Measurements from ENCODE around the gene MOB1B.

The MOB1B gene

DNA sequence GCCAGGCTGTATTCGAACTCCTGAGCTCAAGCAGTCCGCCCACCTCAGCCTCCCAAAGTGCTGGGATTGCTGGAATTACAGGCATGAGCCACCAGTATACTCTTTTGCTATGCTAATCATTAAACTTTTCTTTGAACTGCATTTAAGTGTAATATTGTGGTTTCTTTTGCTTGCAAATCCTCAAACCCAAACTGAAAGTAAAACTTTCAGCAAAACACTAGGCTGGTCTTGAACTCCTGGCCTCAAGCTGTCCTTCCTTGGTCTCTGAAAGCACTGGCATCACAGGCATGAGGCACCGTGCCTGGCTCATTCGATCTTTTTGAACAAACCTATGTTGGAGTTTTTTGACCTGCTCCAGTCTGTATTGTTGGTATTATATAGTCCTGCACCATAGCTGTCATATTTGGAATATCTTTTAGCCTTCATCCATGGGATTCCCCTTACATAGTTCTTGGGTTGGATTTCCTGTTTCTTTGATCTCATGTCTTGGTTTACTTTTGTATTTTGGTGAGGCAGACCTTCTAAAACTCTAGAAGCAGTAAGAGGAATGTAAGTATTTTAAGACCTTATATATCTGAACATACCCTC lies 34.1 kb downstream of the MOB1B start:
- TF ChIP-seq, protein P1, sequence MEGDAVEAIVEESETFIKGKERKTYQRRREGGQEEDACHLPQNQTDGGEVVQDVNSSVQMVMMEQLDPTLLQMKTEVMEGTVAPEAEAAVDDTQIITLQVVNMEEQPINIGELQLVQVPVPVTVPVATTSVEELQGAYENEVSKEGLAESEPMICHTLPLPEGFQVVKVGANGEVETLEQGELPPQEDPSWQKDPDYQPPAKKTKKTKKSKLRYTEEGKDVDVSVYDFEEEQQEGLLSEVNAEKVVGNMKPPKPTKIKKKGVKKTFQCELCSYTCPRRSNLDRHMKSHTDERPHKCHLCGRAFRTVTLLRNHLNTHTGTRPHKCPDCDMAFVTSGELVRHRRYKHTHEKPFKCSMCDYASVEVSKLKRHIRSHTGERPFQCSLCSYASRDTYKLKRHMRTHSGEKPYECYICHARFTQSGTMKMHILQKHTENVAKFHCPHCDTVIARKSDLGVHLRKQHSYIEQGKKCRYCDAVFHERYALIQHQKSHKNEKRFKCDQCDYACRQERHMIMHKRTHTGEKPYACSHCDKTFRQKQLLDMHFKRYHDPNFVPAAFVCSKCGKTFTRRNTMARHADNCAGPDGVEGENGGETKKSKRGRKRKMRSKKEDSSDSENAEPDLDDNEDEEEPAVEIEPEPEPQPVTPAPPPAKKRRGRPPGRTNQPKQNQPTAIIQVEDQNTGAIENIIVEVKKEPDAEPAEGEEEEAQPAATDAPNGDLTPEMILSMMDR (IDR thresholded peaks at IDR 0.05; ENCODE audit: borderline replicate concordance, insufficient read depth, low read depth, low read length) = no peak
- no peak overlapping the region for H3K4me3 ChIP-seq (ENCODE audit: low read depth, low read length)

DNA sequence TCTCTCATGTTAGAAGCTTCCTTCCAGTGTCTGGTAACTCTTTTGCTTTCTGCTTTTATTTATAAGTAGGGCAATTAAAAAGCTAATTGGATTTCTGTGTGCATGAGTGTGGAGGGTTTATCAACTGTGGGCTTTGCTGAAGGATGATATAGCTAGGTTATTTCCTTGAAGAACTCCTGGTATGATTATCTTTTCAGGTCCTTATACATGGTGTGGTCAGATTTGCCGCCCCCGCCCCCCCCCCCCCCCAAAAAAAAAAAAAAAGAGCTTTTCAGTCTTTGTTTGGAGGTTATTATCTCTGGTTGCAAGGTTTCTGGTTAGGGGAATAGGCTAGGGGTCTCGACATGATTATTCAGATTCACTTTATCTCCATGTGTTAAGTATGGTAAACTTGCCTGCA lies 35.9 kb downstream of the MOB1B start:
- H3K4me3 ChIP-seq (ENCODE audit: low read depth, low read length) = no peak overlapping the region
- TF ChIP-seq, protein P1 (IDR thresholded peaks at IDR 0.05; ENCODE audit: borderline replicate concordance, insufficient read depth, low read depth, low read length) = no peak

DNA sequence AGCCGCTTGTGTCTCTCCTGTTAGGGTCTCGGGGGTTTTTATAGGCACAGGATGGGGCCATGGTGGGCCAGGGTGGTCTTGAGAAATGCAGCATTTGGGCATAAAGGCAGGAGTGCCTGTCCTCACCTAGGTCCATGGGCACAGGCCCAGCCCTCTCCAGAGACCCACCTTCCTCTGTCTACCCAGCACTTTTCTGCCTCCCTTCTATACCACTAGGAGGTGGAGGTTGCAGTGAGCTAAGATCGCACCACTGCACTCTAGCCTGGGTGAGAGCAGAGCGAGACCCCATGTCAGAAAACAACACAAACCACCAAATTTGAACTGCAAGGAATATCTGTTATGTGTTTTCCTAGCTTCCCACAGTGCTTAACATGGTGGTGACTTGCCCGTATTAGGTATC lies 38.0 kb downstream of the MOB1B start:
- TF ChIP-seq, protein P1 (IDR thresholded peaks at IDR 0.05; ENCODE audit: borderline replicate concordance, insufficient read depth, low read depth, low read length) = 0 out of 2 replicates have a peak, but pooled peaks have one; percentile 7

DNA sequence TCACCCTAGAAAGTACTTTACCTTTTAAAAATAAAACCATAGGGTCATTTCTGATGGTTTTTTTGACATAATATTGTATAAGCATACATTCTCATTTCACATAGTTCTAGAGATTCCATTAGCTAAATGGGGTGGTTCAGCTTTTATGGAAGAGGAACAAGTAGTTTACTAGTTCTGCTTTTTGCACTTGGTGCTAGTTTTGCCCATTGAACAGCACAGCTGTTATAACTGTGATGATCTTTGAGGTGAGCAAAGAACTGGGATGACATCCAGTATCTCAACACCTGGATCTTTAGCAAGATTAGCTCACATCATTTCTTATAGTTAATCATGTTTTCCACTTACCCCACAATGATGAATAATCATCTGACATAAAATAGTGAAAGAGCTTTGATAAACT lies 40.9 kb downstream of the MOB1B start:
- no peak overlapping the region for H3K4me3 ChIP-seq (ENCODE audit: low read depth, low read length)
- TF ChIP-seq, protein P1 (IDR thresholded peaks at IDR 0.05; ENCODE audit: borderline replicate concordance, insufficient read depth, low read depth, low read length) = no peak

More for the DNA sequence above, 38.0 kb downstream of the MOB1B start:
- H3K4me3 ChIP-seq (ENCODE audit: low read depth, low read length) = no peak overlapping the region

DNA sequence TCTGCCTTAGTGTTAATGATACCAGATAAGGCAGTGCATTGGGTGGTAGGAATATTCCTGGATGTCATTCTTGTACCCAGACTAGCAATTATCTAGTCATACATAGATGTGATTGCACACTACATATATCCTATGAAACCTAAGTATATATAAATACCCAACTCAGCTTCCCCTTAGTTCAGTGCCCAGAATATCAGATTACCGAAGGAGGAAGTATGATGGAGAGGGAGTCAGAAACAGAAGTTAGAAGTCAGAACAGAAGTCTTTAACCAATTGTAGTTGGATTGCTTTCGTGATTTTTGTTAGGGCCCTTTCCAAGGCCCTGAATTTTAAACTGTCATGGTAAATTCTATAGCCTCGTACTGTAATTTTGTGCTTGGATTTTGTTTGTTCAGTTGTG lies 42.9 kb downstream of the MOB1B start:
- TF ChIP-seq, protein P1 (IDR thresholded peaks at IDR 0.05; ENCODE audit: borderline replicate concordance, insufficient read depth, low read depth, low read length) = no peak
- H3K4me3 ChIP-seq (ENCODE audit: low read depth, low read length) = no peak overlapping the region

DNA sequence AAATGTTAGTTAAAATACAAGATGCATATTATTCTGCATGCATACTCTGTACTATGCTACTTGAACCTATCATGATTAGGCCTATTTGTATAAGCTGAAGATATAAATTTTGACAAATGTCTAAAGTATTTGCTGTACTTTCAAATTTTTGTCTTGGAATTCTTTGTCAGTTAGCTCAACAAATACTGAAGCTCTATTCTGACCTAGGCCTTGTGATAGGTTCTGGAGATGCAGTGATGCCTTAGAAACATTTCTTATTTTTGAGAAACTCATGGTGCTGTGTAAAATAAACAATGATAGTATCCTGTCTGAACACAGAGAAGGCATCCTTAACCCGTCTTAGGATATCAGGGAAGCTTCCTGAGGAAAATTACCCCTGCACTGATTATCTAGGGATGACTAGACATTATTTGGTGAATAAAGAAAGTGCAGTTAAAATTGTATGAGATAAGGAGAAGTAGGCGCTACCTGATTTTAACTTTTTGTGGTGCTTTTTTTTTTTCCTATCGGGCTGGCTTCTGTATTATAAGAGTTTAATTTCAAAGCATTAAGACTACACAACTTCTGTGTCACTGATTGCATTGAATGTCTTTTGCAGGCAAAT lies 43.4 kb downstream of the MOB1B start:
- H3K4me3 ChIP-seq (ENCODE audit: low read depth, low read length) = no peak overlapping the region
- TF ChIP-seq, protein P1 (IDR thresholded peaks at IDR 0.05; ENCODE audit: borderline replicate concordance, insufficient read depth, low read depth, low read length) = no peak

DNA sequence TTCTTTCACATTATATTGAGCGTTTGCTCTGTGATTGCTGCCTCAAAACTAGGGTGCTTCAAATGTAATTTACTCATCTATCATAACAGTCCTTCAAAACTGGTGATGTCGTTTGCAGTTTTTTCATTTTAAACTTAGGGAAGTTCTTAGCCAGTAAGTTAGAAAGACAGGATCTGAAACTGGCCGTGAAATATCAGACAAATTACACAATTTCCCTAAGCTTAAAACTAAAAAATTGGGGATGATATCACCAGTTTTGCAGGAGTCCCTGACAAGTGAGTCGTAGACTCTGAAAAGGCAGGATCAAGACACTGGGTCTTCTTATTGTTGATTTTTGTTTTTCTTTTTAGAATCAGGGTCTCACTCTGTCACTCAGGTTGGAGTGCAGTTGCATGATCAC lies 44.8 kb downstream of the MOB1B start:
- TF ChIP-seq, protein P1 (IDR thresholded peaks at IDR 0.05; ENCODE audit: borderline replicate concordance, insufficient read depth, low read depth, low read length) = no peak
- no peak overlapping the region for H3K4me3 ChIP-seq (ENCODE audit: low read depth, low read length)
